ENCODE measurements around the gene RBM28. TPM values are rescaled to one million over a fixed set of nuclear protein-coding genes. Genes with fewer than 3 reads are reported as not detected.

Gene RBM28
- total RNA-seq, 1 experiment from 2014 or later: 54.1 TPM

DNA sequence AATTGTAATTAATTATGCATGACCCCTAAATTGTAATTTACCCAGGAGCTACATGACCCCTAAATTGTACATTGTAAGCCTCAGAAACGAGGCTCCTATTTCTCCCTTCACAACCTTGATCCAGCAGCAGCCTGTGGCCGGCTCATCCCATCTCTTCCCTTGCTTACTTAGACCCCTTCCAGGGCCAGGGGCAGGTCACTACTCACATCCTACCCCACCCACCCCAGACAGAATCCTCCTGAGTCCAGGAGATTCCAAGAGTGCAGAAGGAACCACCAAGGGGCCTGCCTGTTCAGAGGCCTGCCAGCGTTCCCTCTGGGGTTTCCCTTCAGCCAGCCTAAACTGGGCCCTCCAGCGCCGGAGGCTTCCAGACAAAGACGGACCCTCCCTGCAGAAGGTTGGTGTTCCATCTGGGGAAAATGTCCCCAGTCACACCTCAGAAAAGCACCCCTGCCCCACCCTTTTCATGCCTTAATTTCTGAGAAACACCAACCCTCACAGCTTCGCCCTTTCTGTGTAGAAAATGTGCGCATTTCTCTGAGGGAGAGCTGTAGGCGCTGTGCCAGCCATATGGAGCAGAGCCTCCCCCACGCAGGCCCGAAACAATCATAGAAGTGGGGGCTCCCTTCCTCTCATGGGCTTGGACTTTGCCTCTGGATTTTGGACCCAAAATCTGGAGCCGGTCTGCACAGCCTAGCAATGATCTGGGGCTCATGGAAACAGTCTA is 83.5 kb downstream of the RBM28 start:
- TF ChIP-seq SIN3A (IDR thresholded peaks at IDR 0.05; ENCODE audit: borderline replicate concordance, insufficient read depth, low read depth, low read length): no peak
- no peaks in the 10 kb centered on the region; the same call in 1 of the 2 replicates for H3K27me3 ChIP-seq (ENCODE audit: control insufficient read depth, insufficient read depth, low read length)
- CTCF ChIA-PET: no interaction called here
- no peak overlapping the region for H3K27ac ChIP-seq (ENCODE audit: low read length)
- no peaks in the 10 kb centered on the region for H3K9me3 ChIP-seq (ENCODE audit: control insufficient read depth, insufficient read depth, low read depth, low read length)
- no peak for DNase-seq (ENCODE audit: low read depth, low spot score)
- H3K36me3 ChIP-seq (ENCODE audit: control insufficient read depth, insufficient read depth, low read length): no peaks in the 10 kb centered on the region
- ATAC-seq: no peak
- intact Hi-C loops (cut with micrococcal nuclease; ENCODE audit: unreplicated experiment) (no loop called here), in situ Hi-C loops (cut with HindIII; ENCODE audit: low pct_unique_long_range_greater_than_20kb, low sequenced_read_pairs) (no loop called here)
- no peaks in the 10 kb centered on the region for H3K4me1 ChIP-seq (ENCODE audit: control insufficient read depth, insufficient read depth, low read length)
- POLR2A ChIA-PET: no interaction called here
- H3K4me3 ChIP-seq (ENCODE audit: low read depth in 2 of 2, low read length in 2 of 2): no peak overlapping the region
- BruUV-seq (replicated peaks): no TSS peak

DNA sequence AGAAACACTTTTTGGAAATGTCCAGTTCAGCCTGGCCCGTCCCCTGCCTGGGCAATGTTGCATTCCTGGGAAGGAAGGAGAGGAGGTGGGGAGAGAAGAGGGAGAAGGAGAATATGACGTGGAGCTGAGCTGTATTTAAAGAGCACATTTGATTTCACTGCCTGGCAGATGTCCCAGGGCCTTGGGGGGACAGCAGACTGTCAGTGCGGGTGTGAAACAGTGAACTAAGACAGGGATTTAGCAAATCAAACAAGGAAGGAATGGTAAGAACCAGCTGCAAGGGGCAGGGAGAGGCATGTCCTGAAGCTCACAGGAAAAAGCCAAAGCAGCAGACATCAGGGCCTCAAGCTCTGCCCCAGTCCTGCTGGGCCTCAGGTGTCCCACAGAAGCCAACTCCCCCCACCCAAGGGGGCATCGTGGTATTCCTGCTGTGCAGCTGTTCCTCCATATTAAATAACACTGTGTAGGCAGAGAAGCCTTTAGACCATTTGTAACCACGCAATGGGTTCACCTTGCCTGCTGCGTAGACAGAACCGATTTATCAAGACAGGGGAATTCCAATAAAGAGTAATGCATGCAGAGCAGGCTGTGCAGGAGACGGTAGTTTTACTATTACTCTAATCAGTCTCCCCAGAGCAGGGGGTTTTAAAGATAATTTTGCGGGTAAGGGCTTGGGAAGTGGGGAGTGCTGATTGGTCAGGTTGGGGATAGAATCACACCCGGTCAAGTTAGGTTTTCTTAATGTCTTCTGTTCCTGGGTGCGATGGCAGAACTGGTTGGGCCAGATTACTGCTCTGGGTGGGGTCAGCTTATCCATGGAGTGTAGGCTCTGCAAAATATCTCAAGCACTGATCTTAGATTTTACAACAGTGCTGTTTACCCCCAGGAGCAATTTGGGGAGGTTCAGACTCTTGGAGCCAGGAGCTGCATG is 84.3 kb downstream of the RBM28 start:
- DNase-seq (ENCODE audit: low read depth, low spot score): no peak
- Histone ChIP-seq H3K4me3 (ENCODE audit: low read depth in 2 of 2, low read length in 2 of 2) (no peak overlapping the region), H3K9me3 (ENCODE audit: control insufficient read depth, insufficient read depth, low read depth, low read length) (no peaks in the 10 kb centered on the region), H3K4me1 (ENCODE audit: control insufficient read depth, insufficient read depth, low read length) (no peaks in the 10 kb centered on the region), H3K27me3 (ENCODE audit: control insufficient read depth, insufficient read depth, low read length) (no peaks in the 10 kb centered on the region; the same call in 1 of the 2 replicates), H3K36me3 (ENCODE audit: control insufficient read depth, insufficient read depth, low read length) (no peaks in the 10 kb centered on the region), H3K27ac (ENCODE audit: low read length) (no peak overlapping the region)
- TF ChIP-seq SIN3A (IDR thresholded peaks at IDR 0.05; ENCODE audit: borderline replicate concordance, insufficient read depth, low read depth, low read length) (no peak), POLR2AphosphoS5 (IDR thresholded peaks at IDR 0.05; ENCODE audit: low read depth, low read length) (no peak), TCF7L2 (IDR thresholded peaks at IDR 0.05; ENCODE audit: low read depth, low read length) (no peak)
- TF ChIP-seq, protein P1, sequence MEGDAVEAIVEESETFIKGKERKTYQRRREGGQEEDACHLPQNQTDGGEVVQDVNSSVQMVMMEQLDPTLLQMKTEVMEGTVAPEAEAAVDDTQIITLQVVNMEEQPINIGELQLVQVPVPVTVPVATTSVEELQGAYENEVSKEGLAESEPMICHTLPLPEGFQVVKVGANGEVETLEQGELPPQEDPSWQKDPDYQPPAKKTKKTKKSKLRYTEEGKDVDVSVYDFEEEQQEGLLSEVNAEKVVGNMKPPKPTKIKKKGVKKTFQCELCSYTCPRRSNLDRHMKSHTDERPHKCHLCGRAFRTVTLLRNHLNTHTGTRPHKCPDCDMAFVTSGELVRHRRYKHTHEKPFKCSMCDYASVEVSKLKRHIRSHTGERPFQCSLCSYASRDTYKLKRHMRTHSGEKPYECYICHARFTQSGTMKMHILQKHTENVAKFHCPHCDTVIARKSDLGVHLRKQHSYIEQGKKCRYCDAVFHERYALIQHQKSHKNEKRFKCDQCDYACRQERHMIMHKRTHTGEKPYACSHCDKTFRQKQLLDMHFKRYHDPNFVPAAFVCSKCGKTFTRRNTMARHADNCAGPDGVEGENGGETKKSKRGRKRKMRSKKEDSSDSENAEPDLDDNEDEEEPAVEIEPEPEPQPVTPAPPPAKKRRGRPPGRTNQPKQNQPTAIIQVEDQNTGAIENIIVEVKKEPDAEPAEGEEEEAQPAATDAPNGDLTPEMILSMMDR (IDR thresholded peaks at IDR 0.05): no peak
- TF ChIP-seq, protein P2, sequence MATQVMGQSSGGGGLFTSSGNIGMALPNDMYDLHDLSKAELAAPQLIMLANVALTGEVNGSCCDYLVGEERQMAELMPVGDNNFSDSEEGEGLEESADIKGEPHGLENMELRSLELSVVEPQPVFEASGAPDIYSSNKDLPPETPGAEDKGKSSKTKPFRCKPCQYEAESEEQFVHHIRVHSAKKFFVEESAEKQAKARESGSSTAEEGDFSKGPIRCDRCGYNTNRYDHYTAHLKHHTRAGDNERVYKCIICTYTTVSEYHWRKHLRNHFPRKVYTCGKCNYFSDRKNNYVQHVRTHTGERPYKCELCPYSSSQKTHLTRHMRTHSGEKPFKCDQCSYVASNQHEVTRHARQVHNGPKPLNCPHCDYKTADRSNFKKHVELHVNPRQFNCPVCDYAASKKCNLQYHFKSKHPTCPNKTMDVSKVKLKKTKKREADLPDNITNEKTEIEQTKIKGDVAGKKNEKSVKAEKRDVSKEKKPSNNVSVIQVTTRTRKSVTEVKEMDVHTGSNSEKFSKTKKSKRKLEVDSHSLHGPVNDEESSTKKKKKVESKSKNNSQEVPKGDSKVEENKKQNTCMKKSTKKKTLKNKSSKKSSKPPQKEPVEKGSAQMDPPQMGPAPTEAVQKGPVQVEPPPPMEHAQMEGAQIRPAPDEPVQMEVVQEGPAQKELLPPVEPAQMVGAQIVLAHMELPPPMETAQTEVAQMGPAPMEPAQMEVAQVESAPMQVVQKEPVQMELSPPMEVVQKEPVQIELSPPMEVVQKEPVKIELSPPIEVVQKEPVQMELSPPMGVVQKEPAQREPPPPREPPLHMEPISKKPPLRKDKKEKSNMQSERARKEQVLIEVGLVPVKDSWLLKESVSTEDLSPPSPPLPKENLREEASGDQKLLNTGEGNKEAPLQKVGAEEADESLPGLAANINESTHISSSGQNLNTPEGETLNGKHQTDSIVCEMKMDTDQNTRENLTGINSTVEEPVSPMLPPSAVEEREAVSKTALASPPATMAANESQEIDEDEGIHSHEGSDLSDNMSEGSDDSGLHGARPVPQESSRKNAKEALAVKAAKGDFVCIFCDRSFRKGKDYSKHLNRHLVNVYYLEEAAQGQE (IDR thresholded peaks at IDR 0.05; ENCODE audit: insufficient read depth in 1 of 2, low read depth in 2 of 2, low read length in 1 of 2): no peak
- in situ Hi-C loops (cut with HindIII; ENCODE audit: low pct_unique_long_range_greater_than_20kb, low sequenced_read_pairs): no loop called here
- CTCF ChIA-PET: no interaction called here
- BruUV-seq (replicated peaks): no TSS peak
- ATAC-seq: peak; percentile 24; the same call in 1 of the 2 replicates
- intact Hi-C loops (cut with micrococcal nuclease; ENCODE audit: unreplicated experiment): no loop called here
- POLR2A ChIA-PET: no interaction called here

Measured in Panc1 (cell line).